ENCODE data around the gene SELENOP. TPM values are rescaled to one million over a fixed set of nuclear protein-coding genes. Genes with fewer than 3 reads are reported as not detected.

SELENOP gene
- total RNA-seq, 1 experiment from 2014 or later, result 11.4 TPM

- TF ChIP-seq MAX (IDR thresholded peaks at IDR 0.05), result no peak
- no peak for TF ChIP-seq SRF (IDR thresholded peaks at IDR 0.05; ENCODE audit: low read depth)
- no peak for TF ChIP-seq SIN3A (IDR thresholded peaks at IDR 0.05; ENCODE audit: low read depth)
- TF ChIP-seq EZH2phosphoT487 (IDR thresholded peaks at IDR 0.05; ENCODE audit: borderline replicate concordance), result no peak
- TF ChIP-seq RAD21 (IDR thresholded peaks at IDR 0.05; ENCODE audit: low read depth), result no peak
- no peak for TF ChIP-seq POLR2AphosphoS5 (IDR thresholded peaks at IDR 0.05; ENCODE audit: low read depth, low read length)
- no peak for TF ChIP-seq ZNF274 (IDR thresholded peaks at IDR 0.05; ENCODE audit: low read depth, low read length)
- TF ChIP-seq REST (IDR thresholded peaks at IDR 0.05; ENCODE audit: low read depth), result no peak
- TF ChIP-seq CEBPB (IDR thresholded peaks at IDR 0.05; ENCODE audit: low read depth), result no peak
- TF ChIP-seq FOSL1 (IDR thresholded peaks at IDR 0.05; ENCODE audit: low read depth), result no peak
- TF ChIP-seq POLR2A (IDR thresholded peaks at IDR 0.05; ENCODE audit: borderline replicate concordance, extremely low read depth, insufficient read depth, insufficient read length), result no peak
- no peak for TF ChIP-seq JUND (IDR thresholded peaks at IDR 0.05)
- TF ChIP-seq CTCF (IDR thresholded peaks at IDR 0.05 in 2 of 3, conservative IDR thresholded peaks at IDR 0.05 in 1 of 3; ENCODE audit: borderline replicate concordance in 1 of 3, insufficient read depth in 1 of 3, low read depth in 2 of 3, low read length in 2 of 3), result no peak
- TF ChIP-seq ELF1 (IDR thresholded peaks at IDR 0.05; ENCODE audit: borderline replicate concordance, low read depth), result no peak
- TF ChIP-seq YY1 (IDR thresholded peaks at IDR 0.05; ENCODE audit: extremely low read depth, insufficient replicate concordance, low read depth, low read length), result no peak
- no peak for TF ChIP-seq EGR1 (IDR thresholded peaks at IDR 0.05; ENCODE audit: low read depth)
- no peak for TF ChIP-seq ZFX (IDR thresholded peaks at IDR 0.05)
- no peak for TF ChIP-seq TCF7L2 (IDR thresholded peaks at IDR 0.05; ENCODE audit: borderline replicate concordance, extremely low read depth, insufficient read depth, insufficient read length)
- no peak for TF ChIP-seq CBX3 (IDR thresholded peaks at IDR 0.05; ENCODE audit: low read depth)
- BruUV-seq (replicated peaks), result no TSS peak
- no peak for DNase-seq (ENCODE audit: low read depth, low spot score)
- Histone ChIP-seq H3K36me3 (ENCODE audit: control insufficient read depth in 1 of 2, insufficient read depth in 2 of 2, low read length in 2 of 2) (no peaks in the 10 kb centered on the region), H3K9me3 (ENCODE audit: control insufficient read depth in 1 of 2, insufficient read depth in 1 of 2, low read depth in 1 of 2, low read length in 2 of 2) (no peaks in the 10 kb centered on the region), H3K9me2 (ENCODE audit: insufficient read depth) (no peaks in the 10 kb centered on the region), H3K9ac (ENCODE audit: low read length) (no peak overlapping the region), H2AFZ (ENCODE audit: low read depth, low read length, poor library complexity, severe bottlenecking) (no peak overlapping the region), H3K4me1 (ENCODE audit: control insufficient read depth in 1 of 2, insufficient read depth in 2 of 2, low read length in 2 of 2) (no peaks in the 10 kb centered on the region), H3K4me3 (replicated peaks in 1 of 2; ENCODE audit: low read depth in 1 of 2, low read length in 2 of 2) (no peak overlapping the region), H3K4me2 (ENCODE audit: low read length) (no peak overlapping the region), H4K20me1 (ENCODE audit: insufficient read depth) (no peaks in the 10 kb centered on the region), H3K27me3 (ENCODE audit: insufficient read depth, low read length) (no peaks in the 10 kb centered on the region), H3K79me2 (ENCODE audit: insufficient read depth, low read length) (no peaks in the 10 kb centered on the region), H3K27ac (ENCODE audit: low read depth, low read length) (no peak overlapping the region)
- no peak for ATAC-seq
- CTCF ChIA-PET, result no interaction called here
- intact Hi-C loops (cut with micrococcal nuclease), result no loop called here
- POLR2A ChIA-PET, result no interaction called here
- RAD21 ChIA-PET (ENCODE audit: low non-redundant PET in 1 of 2, low total read pairs in 2 of 2, uncharacterized antibody in 2 of 2, unreplicated experiment in 2 of 2), result no interaction called here
Measured at GRCh38 chr5:42799241-42799608, 12.5 kb downstream of the SELENOP start.

Data from HCT116 (cell line).